ENCODE measurements around the gene AGPAT1. TPM values are rescaled to one million over a fixed set of nuclear protein-coding genes. Genes with fewer than 3 reads are reported as not detected.

Gene AGPAT1
- total and polyA plus RNA-seq, 2 of the 13 experiments (the other 11 are each of a cell fraction or from before 2014, with no cell fraction given), result 51.3 to 139 TPM

GRCh38 chr6:32127717-32128592, 47.9 kb downstream of the AGPAT1 start, which contains the start of gene ATF6B (continued):
- no peak; the same call in 1 of the 2 replicates for TF ChIP-seq FOXP4 (CRISPR knock-in tag; IDR thresholded peaks at IDR 0.05)
- TF ChIP-seq CCAR2 (optimal IDR thresholded peaks at IDR 0.05; ENCODE audit: low read depth, low read length), result no peak
- no peak for TF ChIP-seq ZKSCAN5 (CRISPR knock-in tag; IDR thresholded peaks at IDR 0.05)
- peak; percentile 52; the same call in 1 of the 2 replicates for TF ChIP-seq TBX2 (CRISPR knock-in tag; IDR thresholded peaks at IDR 0.05; ENCODE audit: borderline replicate concordance)
- TF ChIP-seq ZNF841 (CRISPR knock-in tag; IDR thresholded peaks at IDR 0.05; ENCODE audit: borderline replicate concordance), result no peak
- TF ChIP-seq CBX2 (IDR thresholded peaks at IDR 0.05; ENCODE audit: low read depth, low read length), result no peak
- TF ChIP-seq CBX2 (CRISPR knock-in tag; IDR thresholded peaks at IDR 0.05; ENCODE audit: low read depth), result no peak
- no peak for TF ChIP-seq ZNF816 (CRISPR knock-in tag; IDR thresholded peaks at IDR 0.05; ENCODE audit: borderline replicate concordance)
- TF ChIP-seq MLX (CRISPR knock-in tag; IDR thresholded peaks at IDR 0.05), result 0 out of 2 replicates have a peak, but pooled peaks have one; percentile 22
- TF ChIP-seq PHF8 (CRISPR knock-in tag; IDR thresholded peaks at IDR 0.05), result peak; percentile 78
- TF ChIP-seq THAP8 (CRISPR knock-in tag; IDR thresholded peaks at IDR 0.05; ENCODE audit: borderline replicate concordance), result no peak
- TF ChIP-seq ZFP36L2 (CRISPR knock-in tag; IDR thresholded peaks at IDR 0.05), result 0 out of 2 replicates have a peak, but pooled peaks have one; percentile 43
- no peak for TF ChIP-seq ZSCAN30 (CRISPR knock-in tag; IDR thresholded peaks at IDR 0.05)
- TF ChIP-seq ARID5B (CRISPR knock-in tag; IDR thresholded peaks at IDR 0.05), result no peak
